Measurements from ENCODE around the gene ROM1.

DNA sequence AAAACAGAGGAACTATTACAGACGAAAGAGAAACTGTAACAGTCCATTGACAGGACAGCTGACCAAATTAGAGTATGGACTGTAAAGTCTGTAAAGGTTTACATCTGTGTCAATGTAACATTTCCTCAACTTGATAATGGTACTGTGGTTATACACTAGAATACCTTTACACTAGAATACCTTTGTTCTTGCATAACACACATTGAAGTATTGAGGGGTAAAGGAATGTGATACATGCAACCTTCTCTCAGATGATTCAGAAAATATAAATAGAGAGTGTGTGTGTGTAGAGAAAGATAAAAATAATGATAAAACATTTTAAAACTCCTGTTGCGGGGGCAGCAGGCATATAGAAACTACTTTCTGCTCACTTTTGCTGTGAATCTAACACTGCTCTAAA is 33.8 kb upstream of the ROM1 start:
- TF ChIP-seq SP1 (IDR thresholded peaks at IDR 0.05) (no peak), TARDBP (IDR thresholded peaks at IDR 0.05) (no peak), BHLHE40 (IDR thresholded peaks at IDR 0.05; ENCODE audit: borderline replicate concordance) (no peak), PKNOX1 (IDR thresholded peaks at IDR 0.05) (no peak)
